ENCODE measurements around the gene PROC. TPM values are rescaled to one million over a fixed set of nuclear protein-coding genes. Genes with fewer than 3 reads are reported as not detected.

PROC gene
- total RNA-seq, 1 experiment from 2014 or later, result 6.4 TPM

- no TSS peak for BruUV-seq (replicated peaks)
- Mint-ChIP-seq H3K9me3 (ENCODE audit: unreplicated experiment) (no peaks in the 10 kb centered on the region), H3K4me3 (ENCODE audit: unreplicated experiment) (no peak overlapping the region), H3K27ac (ENCODE audit: unreplicated experiment) (no peak overlapping the region), H3K27me3 (ENCODE audit: insufficient read depth, unreplicated experiment) (no peaks in the 10 kb centered on the region), H3K36me3 (ENCODE audit: insufficient read depth, unreplicated experiment) (peaks cover 8% of the 10 kb centered on the region), H3K4me1 (ENCODE audit: low read depth, unreplicated experiment) (no peaks in the 10 kb centered on the region)
- intact Hi-C loops (cut with micrococcal nuclease; ENCODE audit: unreplicated experiment), result no loop called here
- Histone ChIP-seq H3K27me3 (replicated peaks; ENCODE audit: control insufficient read depth, insufficient read depth, low read length) (no peaks in the 10 kb centered on the region), H3K36me3 (ENCODE audit: control insufficient read depth, insufficient read depth, low read length) (no peaks in the 10 kb centered on the region), H3K9me3 (no peaks in the 10 kb centered on the region), H3K4me1 (no peaks in the 10 kb centered on the region), H3K4me3 (ENCODE audit: low read depth, low read length) (no peak overlapping the region)
- TF ChIP-seq, protein P1, sequence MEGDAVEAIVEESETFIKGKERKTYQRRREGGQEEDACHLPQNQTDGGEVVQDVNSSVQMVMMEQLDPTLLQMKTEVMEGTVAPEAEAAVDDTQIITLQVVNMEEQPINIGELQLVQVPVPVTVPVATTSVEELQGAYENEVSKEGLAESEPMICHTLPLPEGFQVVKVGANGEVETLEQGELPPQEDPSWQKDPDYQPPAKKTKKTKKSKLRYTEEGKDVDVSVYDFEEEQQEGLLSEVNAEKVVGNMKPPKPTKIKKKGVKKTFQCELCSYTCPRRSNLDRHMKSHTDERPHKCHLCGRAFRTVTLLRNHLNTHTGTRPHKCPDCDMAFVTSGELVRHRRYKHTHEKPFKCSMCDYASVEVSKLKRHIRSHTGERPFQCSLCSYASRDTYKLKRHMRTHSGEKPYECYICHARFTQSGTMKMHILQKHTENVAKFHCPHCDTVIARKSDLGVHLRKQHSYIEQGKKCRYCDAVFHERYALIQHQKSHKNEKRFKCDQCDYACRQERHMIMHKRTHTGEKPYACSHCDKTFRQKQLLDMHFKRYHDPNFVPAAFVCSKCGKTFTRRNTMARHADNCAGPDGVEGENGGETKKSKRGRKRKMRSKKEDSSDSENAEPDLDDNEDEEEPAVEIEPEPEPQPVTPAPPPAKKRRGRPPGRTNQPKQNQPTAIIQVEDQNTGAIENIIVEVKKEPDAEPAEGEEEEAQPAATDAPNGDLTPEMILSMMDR (IDR thresholded peaks at IDR 0.05; ENCODE audit: insufficient read depth in 1 of 2, low read depth in 1 of 2, low read length in 1 of 2, severe bottlenecking in 1 of 2, unreplicated experiment in 1 of 2), result no peak
- POLR2A ChIA-PET, result no interaction called here
- DNase-seq, result no peak
- CTCF ChIA-PET, result interaction anchor here (0.6 to 0.7 kb wide), 2 partner anchors 12 to 242 kb away, joined by 3 read pairs; no protein-coding TSS in a partner anchor
Observed at GRCh38 chr2:127463155-127463991, 45.1 kb downstream of the PROC start.

GRCh38 chr2:127464470-127465257 lies 46.4 kb downstream of the PROC start:
- BruUV-seq (replicated peaks), result no TSS peak

DNA sequence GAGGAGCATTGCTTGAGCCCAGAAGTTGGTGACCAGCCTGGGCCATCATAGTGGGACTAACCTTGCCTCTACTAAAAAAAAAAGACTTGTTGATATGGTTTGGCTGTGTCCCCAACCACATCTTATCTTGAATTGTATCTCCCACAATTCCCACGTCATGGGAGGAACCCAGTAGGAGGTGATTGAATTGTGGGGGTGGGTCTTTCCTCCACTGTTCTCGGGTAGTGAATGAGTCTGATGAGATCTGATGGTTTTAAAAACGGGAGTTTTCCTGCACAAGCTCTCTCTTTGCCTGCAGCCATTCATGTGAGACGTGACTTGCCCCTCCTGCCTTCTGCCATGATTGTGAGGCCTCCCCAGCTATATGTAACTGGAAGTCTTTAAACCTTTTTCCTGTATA lies 47.0 kb downstream of the PROC start:
- Histone ChIP-seq H3K9me3 (no peaks in the 10 kb centered on the region), H3K36me3 (ENCODE audit: control insufficient read depth, insufficient read depth, low read length) (no peaks in the 10 kb centered on the region), H3K27me3 (replicated peaks; ENCODE audit: control insufficient read depth, insufficient read depth, low read length) (no peaks in the 10 kb centered on the region), H3K4me1 (no peaks in the 10 kb centered on the region), H3K4me3 (ENCODE audit: low read depth, low read length) (no peak overlapping the region)
- TF ChIP-seq, protein P1 (IDR thresholded peaks at IDR 0.05; ENCODE audit: insufficient read depth in 1 of 2, low read depth in 1 of 2, low read length in 1 of 2, severe bottlenecking in 1 of 2, unreplicated experiment in 1 of 2), result no peak
- Mint-ChIP-seq H3K36me3 (ENCODE audit: insufficient read depth, unreplicated experiment) (peaks cover 9% of the 10 kb centered on the region), H3K27ac (ENCODE audit: unreplicated experiment) (no peak overlapping the region), H3K9me3 (ENCODE audit: unreplicated experiment) (no peaks in the 10 kb centered on the region), H3K4me1 (ENCODE audit: low read depth, unreplicated experiment) (no peaks in the 10 kb centered on the region), H3K27me3 (ENCODE audit: insufficient read depth, unreplicated experiment) (no peaks in the 10 kb centered on the region), H3K4me3 (ENCODE audit: unreplicated experiment) (no peak overlapping the region)
- BruUV-seq (replicated peaks), result no TSS peak
- POLR2A ChIA-PET, result no interaction called here
- intact Hi-C loops (cut with micrococcal nuclease; ENCODE audit: unreplicated experiment), result no loop called here
- no peak for DNase-seq
- CTCF ChIA-PET, result no interaction called here

More at GRCh38 chr2:127464470-127465257, 46.4 kb downstream of the PROC start:
- no peak overlapping the region for H3K4me3 Mint-ChIP-seq (ENCODE audit: unreplicated experiment)
- H3K4me1 ChIP-seq, result no peaks in the 10 kb centered on the region
- no peaks in the 10 kb centered on the region for H3K36me3 ChIP-seq (ENCODE audit: control insufficient read depth, insufficient read depth, low read length)
- intact Hi-C loops (cut with micrococcal nuclease; ENCODE audit: unreplicated experiment), result no loop called here
- ChIA-PET POLR2A (no interaction called here), CTCF (no interaction called here)
- TF ChIP-seq, protein P1 (IDR thresholded peaks at IDR 0.05; ENCODE audit: insufficient read depth in 1 of 2, low read depth in 1 of 2, low read length in 1 of 2, severe bottlenecking in 1 of 2, unreplicated experiment in 1 of 2), result no peak
- H3K36me3 Mint-ChIP-seq (ENCODE audit: insufficient read depth, unreplicated experiment), result peaks cover 9% of the 10 kb centered on the region
- H3K4me3 ChIP-seq (ENCODE audit: low read depth, low read length), result no peak overlapping the region
- H3K27ac Mint-ChIP-seq (ENCODE audit: unreplicated experiment), result no peak overlapping the region
- H3K27me3 ChIP-seq (replicated peaks; ENCODE audit: control insufficient read depth, insufficient read depth, low read length), result no peaks in the 10 kb centered on the region
- no peaks in the 10 kb centered on the region for H3K27me3 Mint-ChIP-seq (ENCODE audit: insufficient read depth, unreplicated experiment)
- no peaks in the 10 kb centered on the region for H3K9me3 Mint-ChIP-seq (ENCODE audit: unreplicated experiment)
- no peaks in the 10 kb centered on the region for H3K4me1 Mint-ChIP-seq (ENCODE audit: low read depth, unreplicated experiment)
- no peaks in the 10 kb centered on the region for H3K9me3 ChIP-seq
- no peak for DNase-seq

All from Caco-2 (cell line).